ENCODE measurements around the gene SEMA7A. TPM values are rescaled to one million over a fixed set of nuclear protein-coding genes. Genes with fewer than 3 reads are reported as not detected.
"Not testable (repeated sequence)": the region's sequence is repeated elsewhere in the genome, so short reads cannot be mapped to it uniquely, and the experiment has no call there.

The SEMA7A gene
- total RNA-seq, 1 donor from 2014 or later: 5.5 TPM

GRCh38 chr15:74460871-74461846, 27.4 kb upstream of the SEMA7A start, which contains the start of gene UBL7:
Gene UBL7 (minus strand): TSS chr15:74461160. CDS start chr15:74458867, 2,293 bp downstream.
- peaks cover 8 to 21% of the 10 kb centered on the region in 2 donors for H3K36me3 ChIP-seq
- TF ChIP-seq CTCF (IDR thresholded peaks at IDR 0.05): peak in 1 of 3 experiments; percentile 21
- H3K4me3 ChIP-seq: peak within 1 kb of the TSS; percentile 65 to 70
- no peaks in the 10 kb centered on the region for H3K27me3 ChIP-seq
- no peaks in the 10 kb centered on the region for H3K9me3 ChIP-seq
- peaks cover 6 to 9% of the 10 kb centered on the region in 2 donors for H3K4me1 ChIP-seq
- DNase-seq (ENCODE audit: low spot score in 2 of 2): peak; percentile 95 to 99
- intact Hi-C loops (cut with DNase I): loop anchor here (1.0 to 10.0 kb wide), 4 partner anchors 79 to 469 kb away; partner anchors contain the start of genes CLK3, EDC3, PML and STOML1
- H3K27ac ChIP-seq: peak within 1 kb of the TSS; percentile 68 to 79

GRCh38 chr15:74460298-74460697, 26.5 kb upstream of the SEMA7A start:
- H3K4me1 ChIP-seq: peaks cover 6 to 9% of the 10 kb centered on the region in 2 donors
- peaks cover 13 to 27% of the 10 kb centered on the region in 2 donors for H3K36me3 ChIP-seq
- intact Hi-C loops (cut with DNase I): loop anchor here (5.0 to 10.0 kb wide), 2 partner anchors 235 to 468 kb away; partner anchors contain the start of genes EDC3, PML and STOML1
- TF ChIP-seq CTCF (IDR thresholded peaks at IDR 0.05): no peak
- no peak for DNase-seq (ENCODE audit: low spot score in 2 of 2)
- peak overlapping the region; percentile 68 to 79 for H3K27ac ChIP-seq
- H3K4me3 ChIP-seq: peak overlapping the region; percentile 65 to 70
- no peaks in the 10 kb centered on the region for H3K27me3 ChIP-seq
- no peaks in the 10 kb centered on the region for H3K9me3 ChIP-seq

GRCh38 chr15:74459798-74460197, 26.0 kb upstream of the SEMA7A start:
- intact Hi-C loops (cut with DNase I): loop anchor here (5.0 to 10.0 kb wide), 2 partner anchors 235 to 467 kb away; partner anchors contain the start of genes EDC3, PML and STOML1
- peaks cover 16 to 32% of the 10 kb centered on the region in 2 donors for H3K36me3 ChIP-seq
- not testable (repeated sequence) for H3K9me3 ChIP-seq

GRCh38 chr15:74458473-74458872, 24.7 kb upstream of the SEMA7A start:
- DNase-seq (ENCODE audit: low spot score in 2 of 2): no peak
- TF ChIP-seq CTCF (IDR thresholded peaks at IDR 0.05): no peak
- H3K36me3 ChIP-seq: peaks cover 25 to 45% of the 10 kb centered on the region in 2 donors
- no peaks in the 10 kb centered on the region for H3K9me3 ChIP-seq
- H3K27ac ChIP-seq: no peak overlapping the region
- no peaks in the 10 kb centered on the region for H3K27me3 ChIP-seq
- H3K4me3 ChIP-seq: no peak overlapping the region
- peaks cover 6 to 9% of the 10 kb centered on the region in 2 donors for H3K4me1 ChIP-seq
- intact Hi-C loops (cut with DNase I): no loop called here

More at GRCh38 chr15:74459798-74460197, 26.0 kb upstream of the SEMA7A start:
- not testable (repeated sequence) for H3K4me1 ChIP-seq; H3K27ac ChIP-seq; H3K27me3 ChIP-seq; DNase-seq (ENCODE audit: low spot score in 2 of 2)
- peak overlapping the region; percentile 65 to 70 for H3K4me3 ChIP-seq

- DNase-seq (ENCODE audit: low spot score in 2 of 2); intact Hi-C loops (cut with DNase I); H3K4me1 ChIP-seq; H3K27ac ChIP-seq; H3K4me3 ChIP-seq; H3K9me3 ChIP-seq; H3K27me3 ChIP-seq: not testable (repeated sequence)
- peaks cover 26 to 58% of the 10 kb centered on the region in 2 donors for H3K36me3 ChIP-seq
These were observed 23.3 kb upstream of the SEMA7A start for GRCh38 chr15:74457036-74457435.

- peaks cover 37 to 78% of the 10 kb centered on the region in 2 donors for H3K36me3 ChIP-seq
- no peak overlapping the region for H3K4me3 ChIP-seq
- H3K9me3 ChIP-seq: no peaks in the 10 kb centered on the region
- no peak for TF ChIP-seq CTCF (IDR thresholded peaks at IDR 0.05)
- H3K27me3 ChIP-seq: no peaks in the 10 kb centered on the region
- no peak for DNase-seq (ENCODE audit: low spot score in 2 of 2)
- intact Hi-C loops (cut with DNase I): no loop called here
- no peak overlapping the region for H3K27ac ChIP-seq
- H3K4me1 ChIP-seq: peaks cover under 1% of the 10 kb centered on the region in 2 donors
These were observed 21.2 kb upstream of the SEMA7A start for GRCh38 chr15:74454764-74455500.
